Smooth muscle cell (in vitro differentiated cells): ENCODE data around the gene RPL39. TPM values are rescaled to one million over a fixed set of nuclear protein-coding genes. Genes with fewer than 3 reads are reported as not detected.
"Not testable (repeated sequence)": the region's sequence is repeated elsewhere in the genome, so short reads cannot be mapped to it uniquely, and the experiment has no call there.

Source experiments
- DNase-seq: peaks from one replicate; lab custom pipeline; 2025; ENCODE audit not compliant: unreplicated experiment; lab: John Stamatoyannopoulos, UW
- H2AFZ ChIP-seq: fragments of 200-600 bp; sonication (generic); 2 replicates; pipeline ENCODE4 v1.6.0; 2016; ENCODE audit warnings: antibody characterized with exemption, low read depth, mild to moderate bottlenecking
- H3F3A ChIP-seq: fragments of 200-600 bp; sonication (generic); 2 replicates; pipeline ENCODE4 v1.6.0; 2017; ENCODE audit warnings: antibody characterized with exemption, low read depth
- H3K27ac ChIP-seq: fragments of 200-600 bp; sonication (generic); 2 replicates; pipeline ENCODE4 v1.5.1; 2016; ENCODE audit warnings: low read depth, mild to moderate bottlenecking
- H3K27me3 ChIP-seq: fragments of 200-600 bp; sonication (generic); 2 replicates; pipeline ENCODE4 v1.6.1; 2016; ENCODE audit warnings: low read depth, mild to moderate bottlenecking
- H3K36me3 ChIP-seq: fragments of 200-600 bp; sonication (generic); 2 replicates; pipeline ENCODE4 v1.5.1; 2016; ENCODE audit warnings: low read depth
- H3K4me1 ChIP-seq: fragments of 200-600 bp; sonication (generic); 2 replicates; pipeline ENCODE4 v1.5.1; 2016; ENCODE audit warnings: low read depth
- H3K4me2 ChIP-seq: fragments of 200-600 bp; sonication (generic); 2 replicates; pipeline ENCODE4 v1.6.0; 2016; ENCODE audit warnings: mild to moderate bottlenecking
- H3K4me3 ChIP-seq: fragments of 200-600 bp; sonication (generic); 2 replicates; pipeline ENCODE4 v1.5.1; 2016; ENCODE audit warnings: mild to moderate bottlenecking
- H3K79me2 ChIP-seq: fragments of 200-600 bp; sonication (generic); 2 replicates; pipeline ENCODE4 v1.6.0; 2016; ENCODE audit warnings: low read depth, mild to moderate bottlenecking
- H3K9ac ChIP-seq: fragments of 200-600 bp; sonication (generic); 2 replicates; pipeline ENCODE4 v1.6.0; 2016; ENCODE audit warnings: low read depth
- H3K9me3 ChIP-seq: fragments of 200-600 bp; sonication (generic); replicated peaks from 2 replicates; pipeline ENCODE4 v1.5.1; 2016; ENCODE audit warnings: low read depth
- H4K20me1 ChIP-seq: fragments of 200-600 bp; sonication (generic); 2 replicates; pipeline ENCODE4 v1.6.0; 2016; ENCODE audit warnings: low read depth
- WGBS: methylation state at CpG from one replicate; pipeline ENCODE4 v1.1.7; 2016; ENCODE audit warnings: low lambda C conversion rate; 5-methylcytosine and 5-hydroxymethylcytosine counted together
- polyA plus RNA-seq: library from polyadenylated mRNA; unstranded; fragments of >200 nt; fragmentation: Nextera tagmentation; extraction: Ambion mirVana; gene quantifications from 2 replicates; pipeline ENCODE4 v1.2.1, GENCODE V29; 2016
- total RNA-seq: library from RNA; depleted of rRNA; stranded (reverse); fragments of >200 nt; gene quantifications from 2 replicates; pipeline ENCODE4 v1.2.3, GENCODE V29; 2014
- TF ChIP-seq, protein P1 (sequence below): fragments of 200-600 bp; sonication (generic); IDR thresholded peaks from 2 replicates; pipeline ENCODE4 v1.5.1; 2017; ENCODE audit warnings: borderline replicate concordance, mild to moderate bottlenecking, antibody characterized with exemption; ENCODE audit not compliant: insufficient read depth, poor library complexity, severe bottlenecking

The RPL39 gene
- total and polyA plus RNA-seq, 2 experiments from 2014 or later, result 764 to 4,767 TPM

DNA sequence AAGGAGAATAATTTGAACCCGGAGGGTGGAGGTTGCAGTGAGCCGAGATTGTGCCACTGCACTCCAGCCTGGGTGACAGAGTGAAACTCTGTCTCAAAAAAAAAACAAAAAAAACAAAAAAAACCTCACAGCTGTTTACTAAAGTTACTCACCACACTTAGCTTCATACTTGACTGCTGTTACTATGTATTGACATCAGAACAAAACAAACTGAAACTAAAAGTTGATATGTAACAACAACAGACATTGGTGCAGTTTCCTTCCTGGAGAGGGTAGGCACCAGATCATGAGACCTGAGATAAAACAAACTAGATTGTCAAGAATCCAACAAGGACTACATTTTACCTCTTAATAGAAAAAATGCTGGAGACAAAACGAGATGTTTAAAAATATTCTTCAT is 30.3 kb upstream of the RPL39 start:
- DNase-seq, H3K9ac ChIP-seq, H3K27ac ChIP-seq, H3K4me1 ChIP-seq, H3K4me2 ChIP-seq, H3K27me3 ChIP-seq, H3K9me3 ChIP-seq, H4K20me1 ChIP-seq, H3K79me2 ChIP-seq, H3K4me3 ChIP-seq, H3F3A ChIP-seq, H2AFZ ChIP-seq, H3K36me3 ChIP-seq: not testable (repeated sequence)
- WGBS, result 88% methylated on average over 3 of the region's 3 CpGs

DNA sequence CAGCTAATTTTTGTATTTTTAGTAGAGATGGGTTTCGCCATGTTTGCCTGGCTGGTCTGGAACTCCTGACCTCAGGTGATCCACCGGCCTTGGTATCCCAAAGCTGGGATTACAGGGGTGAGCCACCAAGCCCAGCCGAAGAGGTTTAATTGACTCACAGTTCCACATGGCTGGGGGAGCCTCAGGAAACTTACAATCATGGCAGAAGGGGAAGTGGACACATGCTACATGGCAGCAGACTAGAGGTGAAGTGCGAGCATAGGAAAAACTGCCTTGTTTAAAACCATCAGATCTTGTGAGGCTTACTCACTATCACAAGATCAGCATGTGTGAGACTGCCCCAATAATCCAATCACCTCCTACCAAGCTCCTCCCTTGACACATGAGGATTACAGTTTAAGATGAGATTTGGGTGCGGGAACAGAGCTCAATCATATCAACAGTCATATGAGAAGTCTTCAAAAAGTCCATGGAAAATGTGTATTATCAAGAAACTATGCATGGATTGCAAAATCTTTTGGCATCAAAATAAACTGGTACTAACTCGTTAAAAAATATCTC is 25.8 kb upstream of the RPL39 start:
- H3F3A ChIP-seq, result no peaks in the 10 kb centered on the region
- H3K27ac ChIP-seq, result no peak overlapping the region
- no peaks in the 10 kb centered on the region for H3K36me3 ChIP-seq
- H2AFZ ChIP-seq, result no peak overlapping the region
- no peaks in the 10 kb centered on the region for H4K20me1 ChIP-seq
- H3K4me3 ChIP-seq, result no peak overlapping the region
- 88% methylated on average over 6 of the region's 6 CpGs for WGBS
- no peak overlapping the region for H3K4me2 ChIP-seq
- H3K79me2 ChIP-seq, result no peaks in the 10 kb centered on the region
- no peaks in the 10 kb centered on the region for H3K4me1 ChIP-seq
- H3K9me3 ChIP-seq, result no peaks in the 10 kb centered on the region
- no peak overlapping the region for H3K9ac ChIP-seq
- TF ChIP-seq, protein P1, sequence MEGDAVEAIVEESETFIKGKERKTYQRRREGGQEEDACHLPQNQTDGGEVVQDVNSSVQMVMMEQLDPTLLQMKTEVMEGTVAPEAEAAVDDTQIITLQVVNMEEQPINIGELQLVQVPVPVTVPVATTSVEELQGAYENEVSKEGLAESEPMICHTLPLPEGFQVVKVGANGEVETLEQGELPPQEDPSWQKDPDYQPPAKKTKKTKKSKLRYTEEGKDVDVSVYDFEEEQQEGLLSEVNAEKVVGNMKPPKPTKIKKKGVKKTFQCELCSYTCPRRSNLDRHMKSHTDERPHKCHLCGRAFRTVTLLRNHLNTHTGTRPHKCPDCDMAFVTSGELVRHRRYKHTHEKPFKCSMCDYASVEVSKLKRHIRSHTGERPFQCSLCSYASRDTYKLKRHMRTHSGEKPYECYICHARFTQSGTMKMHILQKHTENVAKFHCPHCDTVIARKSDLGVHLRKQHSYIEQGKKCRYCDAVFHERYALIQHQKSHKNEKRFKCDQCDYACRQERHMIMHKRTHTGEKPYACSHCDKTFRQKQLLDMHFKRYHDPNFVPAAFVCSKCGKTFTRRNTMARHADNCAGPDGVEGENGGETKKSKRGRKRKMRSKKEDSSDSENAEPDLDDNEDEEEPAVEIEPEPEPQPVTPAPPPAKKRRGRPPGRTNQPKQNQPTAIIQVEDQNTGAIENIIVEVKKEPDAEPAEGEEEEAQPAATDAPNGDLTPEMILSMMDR, result no peak
- H3K27me3 ChIP-seq, result no peaks in the 10 kb centered on the region
- no peak for DNase-seq

DNA sequence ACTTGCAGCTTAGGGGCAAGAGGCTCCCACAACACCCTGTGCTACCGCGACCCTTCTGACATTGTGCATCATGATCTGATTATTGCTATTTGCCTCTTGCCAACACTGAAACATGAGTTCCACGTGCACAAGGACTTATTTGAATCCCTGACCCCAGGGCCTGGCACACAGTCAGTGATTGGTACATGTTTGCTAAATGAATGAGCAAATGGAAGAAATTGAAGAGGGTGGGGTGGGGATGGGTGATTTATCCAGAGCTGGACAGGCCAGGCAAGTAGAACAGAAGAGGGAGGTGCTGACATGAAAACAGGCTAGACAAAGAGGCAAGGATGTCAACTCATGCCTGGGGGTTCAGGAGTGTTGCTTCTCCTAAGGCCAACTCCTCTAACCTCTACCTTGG is 24.9 kb upstream of the RPL39 start:
- H3F3A ChIP-seq, result no peaks in the 10 kb centered on the region
- no peak overlapping the region for H3K9ac ChIP-seq
- no peaks in the 10 kb centered on the region for H3K4me1 ChIP-seq
- H4K20me1 ChIP-seq, result no peaks in the 10 kb centered on the region
- no peak overlapping the region for H3K4me3 ChIP-seq
- H3K4me2 ChIP-seq, result no peak overlapping the region
- DNase-seq, result no peak
- H3K27ac ChIP-seq, result no peak overlapping the region
- H3K36me3 ChIP-seq, result no peaks in the 10 kb centered on the region
- H3K79me2 ChIP-seq, result no peaks in the 10 kb centered on the region
- no peaks in the 10 kb centered on the region for H3K27me3 ChIP-seq
- TF ChIP-seq, protein P1, result no peak
- no peak overlapping the region for H2AFZ ChIP-seq
- no peaks in the 10 kb centered on the region for H3K9me3 ChIP-seq
- 80% methylated on average over 3 of the region's 3 CpGs for WGBS

DNA sequence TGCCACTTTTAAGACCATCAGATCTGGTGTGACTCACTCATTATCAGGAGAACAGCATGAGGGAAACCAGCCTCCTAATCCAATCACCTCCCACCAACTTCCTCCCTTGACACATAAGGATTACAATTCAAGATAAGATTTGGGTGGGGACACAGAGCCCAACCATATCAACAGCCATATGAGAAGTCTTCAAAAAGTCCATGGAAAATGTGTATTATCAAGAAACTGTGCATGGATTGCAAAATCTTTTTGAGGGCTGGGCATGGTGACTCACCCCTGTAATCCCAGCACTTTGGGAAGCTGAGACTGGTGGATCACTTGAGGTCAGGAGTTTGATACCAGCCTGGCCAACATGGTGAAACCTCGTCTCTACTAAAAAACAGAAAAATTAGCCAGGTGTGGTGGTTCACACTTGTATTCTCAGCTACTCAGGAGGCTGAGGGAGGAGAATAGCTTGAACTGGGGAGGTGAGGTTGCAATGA is 17.8 kb upstream of the RPL39 start:
- no peak for DNase-seq
- Histone ChIP-seq H3K27ac (no peak overlapping the region), H3F3A (no peaks in the 10 kb centered on the region), H4K20me1 (no peaks in the 10 kb centered on the region), H2AFZ (no peak overlapping the region), H3K4me2 (no peak overlapping the region), H3K79me2 (no peaks in the 10 kb centered on the region), H3K9ac (no peak overlapping the region), H3K27me3 (no peaks in the 10 kb centered on the region), H3K4me1 (no peaks in the 10 kb centered on the region), H3K9me3 (no peaks in the 10 kb centered on the region), H3K36me3 (no peaks in the 10 kb centered on the region), H3K4me3 (no peak overlapping the region)
- 21% methylated on average over 1 of the region's 1 CpG for WGBS
- TF ChIP-seq, protein P1, result no peak

DNA sequence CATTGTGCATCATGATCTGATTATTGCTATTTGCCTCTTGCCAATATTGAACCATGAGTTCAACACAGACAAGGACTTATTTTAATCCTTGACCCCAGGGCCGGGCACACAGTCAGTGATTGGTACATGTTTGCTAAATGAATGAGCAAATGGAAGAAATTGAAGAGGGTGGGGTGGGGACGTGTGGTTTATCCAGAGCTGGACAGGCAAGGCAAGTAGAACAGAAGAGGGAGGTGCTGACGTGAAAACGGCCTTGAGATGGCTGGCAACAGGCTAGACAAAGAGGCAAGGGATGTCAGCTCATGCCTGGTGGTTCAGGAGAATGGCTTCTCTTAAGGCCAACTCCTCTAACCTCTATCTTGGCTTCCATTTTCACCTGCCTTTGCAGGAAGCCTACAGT is 17.0 kb upstream of the RPL39 start:
- H3K9me3 ChIP-seq, H4K20me1 ChIP-seq, H3K79me2 ChIP-seq, H3K4me2 ChIP-seq, H3K4me3 ChIP-seq, H2AFZ ChIP-seq, H3K4me1 ChIP-seq, DNase-seq, H3F3A ChIP-seq, H3K9ac ChIP-seq, H3K27ac ChIP-seq, H3K36me3 ChIP-seq, H3K27me3 ChIP-seq: not testable (repeated sequence)
- WGBS, result 48% methylated on average over 2 of the region's 4 CpGs
